HG02798 (cell line): ENCODE data around the gene SPP1.
"Not testable (repeated sequence)": the region's sequence is repeated elsewhere in the genome, so short reads cannot be mapped to it uniquely, and the experiment has no call there.

Source experiments
- ATAC-seq: cut with Tn5 transposase; IDR thresholded peaks from one replicate; pipeline ENCODE4 v1.9.1; 2021; ENCODE audit warnings: mild to moderate bottlenecking; ENCODE audit not compliant: unreplicated experiment, poor library complexity

Gene SPP1

GRCh38 chr4:87985097-87985886 lies 9.8 kb downstream of the SPP1 start:
- ATAC-seq, result peak; percentile 89

- no peak for ATAC-seq
Measured at GRCh38 chr4:87985887-87986200, 10.3 kb downstream of the SPP1 start.

- no peak for ATAC-seq
Measured at GRCh38 chr4:87986508-87986907, 11.0 kb downstream of the SPP1 start.

- ATAC-seq, result no peak
Measured at GRCh38 chr4:87989765-87990164, 14.3 kb downstream of the SPP1 start.

GRCh38 chr4:87995435-87995834 lies 19.9 kb downstream of the SPP1 start:
- ATAC-seq, result no peak

- ATAC-seq, result not testable (repeated sequence)
Measured at GRCh38 chr4:87999191-87999691, 23.7 kb downstream of the SPP1 start.

GRCh38 chr4:88001871-88002270 lies 26.4 kb downstream of the SPP1 start:
- no peak for ATAC-seq

- no peak for ATAC-seq
Measured at GRCh38 chr4:88002786-88003185, 27.3 kb downstream of the SPP1 start.

- ATAC-seq, result no peak
Measured at GRCh38 chr4:88003261-88003660, 27.7 kb downstream of the SPP1 start.

GRCh38 chr4:88005076-88005475 lies 29.6 kb downstream of the SPP1 start:
- no peak for ATAC-seq

- no peak for ATAC-seq
Measured at GRCh38 chr4:88005946-88006345, 30.4 kb downstream of the SPP1 start.

- ATAC-seq, result no peak
Measured at GRCh38 chr4:88006956-88007303, 31.4 kb downstream of the SPP1 start.

GRCh38 chr4:88007304-88008121 lies 32.0 kb downstream of the SPP1 start, which contains the start of gene PKD2:
Gene PKD2 (plus strand): TSS chr4:88007635. CDS start chr4:88007734, 99 bp downstream.
- peak; percentile 93 for ATAC-seq

- peak; percentile 37 for ATAC-seq
Measured at GRCh38 chr4:88008122-88008742, 32.7 kb downstream of the SPP1 start.

GRCh38 chr4:88008743-88009171 lies 33.2 kb downstream of the SPP1 start:
- ATAC-seq, result no peak

GRCh38 chr4:88009871-88010270 lies 34.4 kb downstream of the SPP1 start:
- ATAC-seq, result no peak

GRCh38 chr4:88010966-88011365 lies 35.5 kb downstream of the SPP1 start:
- no peak for ATAC-seq

GRCh38 chr4:88012647-88013046 lies 37.1 kb downstream of the SPP1 start:
- peak; percentile 40 for ATAC-seq

- ATAC-seq, result no peak
Measured at GRCh38 chr4:88014386-88014905, 38.9 kb downstream of the SPP1 start.

- no peak for ATAC-seq
Measured at GRCh38 chr4:88015659-88016295, 40.3 kb downstream of the SPP1 start.
